22Rv1 (cell line): Measurements from ENCODE around the gene ANO7.

Experiments used
- CTCF ChIP-seq: fragments of 450-650 bp; IDR thresholded peaks from 2 replicates; pipeline ENCODE4 v1.5.1; 2017; ENCODE audit warnings: mild to moderate bottlenecking
- ZFX ChIP-seq: fragments of 450-650 bp; IDR thresholded peaks from 2 replicates; pipeline ENCODE4 v1.6.1; 2017; ENCODE audit warnings: antibody characterized with exemption, borderline replicate concordance

- TF ChIP-seq CTCF (no peak), ZFX (no peak)
These were observed 72.4 kb downstream of the ANO7 start for GRCh38 chr2:241260911-241261310.
